ENCODE measurements around the gene OR2A12.
"Not testable (repeated sequence)": the region's sequence is repeated elsewhere in the genome, so short reads cannot be mapped to it uniquely, and the experiment has no call there.

OR2A12 gene, protein sequence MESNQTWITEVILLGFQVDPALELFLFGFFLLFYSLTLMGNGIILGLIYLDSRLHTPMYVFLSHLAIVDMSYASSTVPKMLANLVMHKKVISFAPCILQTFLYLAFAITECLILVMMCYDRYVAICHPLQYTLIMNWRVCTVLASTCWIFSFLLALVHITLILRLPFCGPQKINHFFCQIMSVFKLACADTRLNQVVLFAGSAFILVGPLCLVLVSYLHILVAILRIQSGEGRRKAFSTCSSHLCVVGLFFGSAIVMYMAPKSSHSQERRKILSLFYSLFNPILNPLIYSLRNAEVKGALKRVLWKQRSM

DNA sequence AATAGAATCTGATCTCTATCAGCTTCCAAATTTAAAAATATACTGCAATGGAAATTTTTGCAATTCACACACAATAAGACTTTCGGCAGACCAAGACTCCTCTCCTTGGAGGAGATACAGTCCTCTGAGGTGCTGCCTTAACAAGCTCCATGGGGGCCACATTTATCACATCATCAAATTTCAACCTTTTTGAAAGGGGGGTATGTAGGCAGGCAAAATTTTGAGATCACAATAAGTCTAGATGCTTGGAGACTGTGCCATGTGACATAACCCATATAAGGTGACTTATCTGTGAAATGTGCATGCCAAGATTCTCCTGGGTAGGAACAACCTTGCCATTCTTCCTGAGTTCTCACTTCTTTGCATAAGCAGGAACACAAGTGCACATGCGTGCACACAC, at the start of gene OR2A12:
Gene OR2A12, plus strand, starts transcription at position 301 of the 400 bp plus-strand sequence. CDS start 8,830 bp downstream, outside the sequence.
- no peak for DNase-seq

DNA sequence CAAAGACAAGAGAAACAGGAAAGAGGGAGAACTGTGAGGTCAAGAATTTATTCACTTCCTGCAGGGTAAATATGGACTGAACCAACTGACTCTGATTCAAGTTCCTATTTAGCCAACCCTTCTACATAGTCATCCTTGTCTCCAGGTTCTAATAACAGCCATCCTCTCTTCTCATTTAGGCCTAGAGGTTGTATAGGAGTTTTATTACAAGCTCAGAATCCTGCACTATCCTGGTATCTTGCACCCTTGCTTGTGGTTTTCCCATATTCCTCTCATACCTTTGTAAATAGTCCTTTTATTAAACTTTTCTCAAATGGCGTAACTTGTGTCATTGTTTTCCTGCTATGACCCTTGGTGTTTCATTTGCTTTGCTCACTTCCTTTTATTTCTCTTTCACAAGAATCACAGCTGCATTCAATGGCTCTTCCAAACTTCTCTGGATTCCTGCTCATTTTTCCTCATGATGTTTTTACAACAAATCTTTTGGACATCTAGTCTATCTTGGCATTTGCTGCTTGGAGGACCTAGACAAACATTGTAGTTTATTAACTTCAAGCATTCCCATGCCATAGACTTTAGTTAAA, 49.7 kb upstream of the OR2A12 start:
- DNase-seq, result no peak

DNA sequence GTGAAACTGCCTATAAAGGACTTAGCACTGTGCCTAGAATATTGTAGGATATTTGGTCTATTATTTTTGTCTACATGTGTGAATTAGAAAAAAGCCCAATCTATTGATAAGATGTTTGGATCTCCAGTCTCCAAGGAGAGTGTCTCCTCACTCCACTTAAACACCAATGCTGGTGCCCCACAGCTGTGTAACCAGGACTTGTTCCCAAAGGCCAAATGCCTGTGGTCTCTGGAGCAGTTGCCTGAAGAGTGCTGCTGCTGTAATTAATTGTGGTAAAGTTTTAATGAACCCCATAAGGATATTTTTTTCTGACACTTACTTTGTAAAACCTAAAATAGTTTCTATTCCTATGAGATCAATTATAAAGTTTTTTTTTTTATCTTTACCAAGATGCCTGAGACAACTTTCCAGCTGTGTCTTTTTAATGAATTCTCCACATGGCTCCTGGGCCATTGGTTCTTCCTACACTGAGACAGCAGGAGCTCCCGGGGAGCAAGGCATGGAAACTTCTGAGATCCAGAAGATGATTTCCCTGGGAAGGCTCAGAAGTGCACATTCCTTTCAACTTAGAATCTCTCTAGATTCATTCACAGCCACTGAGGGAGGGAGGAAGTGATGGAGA, 48.6 kb upstream of the OR2A12 start:
- DNase-seq, result no peak

DNA sequence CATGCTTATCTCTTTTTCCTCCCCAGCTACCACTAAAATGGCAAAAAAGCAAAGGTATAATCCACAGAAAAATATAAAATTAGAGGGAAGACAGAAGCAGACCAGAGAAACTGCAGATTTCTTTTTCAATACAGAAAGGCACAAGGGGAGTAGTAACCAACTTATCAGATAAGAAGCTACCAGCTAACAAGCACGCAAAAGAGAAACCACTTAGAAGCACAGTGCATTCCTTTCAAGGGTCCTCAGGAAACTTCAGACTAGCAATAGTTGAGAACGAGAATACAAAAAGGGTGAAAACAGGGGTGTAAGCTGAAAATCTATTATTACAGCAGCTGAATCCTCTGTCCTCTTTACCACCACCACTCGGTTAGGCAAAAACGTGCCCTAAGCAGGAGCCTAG, 47.2 kb upstream of the OR2A12 start:
- DNase-seq, result no peak

DNA sequence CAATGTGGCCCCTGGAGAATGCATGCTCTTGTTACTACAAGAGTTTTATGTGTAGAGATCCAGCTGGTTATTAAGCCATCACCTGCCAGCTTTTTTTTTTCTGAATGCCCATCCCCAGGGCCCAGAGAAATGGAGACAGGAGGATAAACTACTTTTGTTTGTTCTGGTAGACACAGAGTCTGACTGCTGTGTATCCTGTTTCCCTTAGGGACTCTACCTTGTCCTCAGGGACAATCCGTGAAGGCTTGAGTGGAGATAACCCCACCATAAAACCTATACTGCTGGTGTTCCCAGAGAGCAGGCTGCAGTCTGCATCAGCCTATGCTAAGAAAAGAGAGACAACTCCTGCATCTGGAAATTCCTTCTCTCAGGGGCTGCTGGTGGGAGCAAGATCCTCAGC, 37.4 kb upstream of the OR2A12 start, which contains the start of gene OR2A5:
Gene OR2A5, plus strand, starts transcription at position 301 of the 400 bp plus-strand sequence. CDS start 1,454 bp downstream, outside the sequence.
- DNase-seq, result no peak

DNA sequence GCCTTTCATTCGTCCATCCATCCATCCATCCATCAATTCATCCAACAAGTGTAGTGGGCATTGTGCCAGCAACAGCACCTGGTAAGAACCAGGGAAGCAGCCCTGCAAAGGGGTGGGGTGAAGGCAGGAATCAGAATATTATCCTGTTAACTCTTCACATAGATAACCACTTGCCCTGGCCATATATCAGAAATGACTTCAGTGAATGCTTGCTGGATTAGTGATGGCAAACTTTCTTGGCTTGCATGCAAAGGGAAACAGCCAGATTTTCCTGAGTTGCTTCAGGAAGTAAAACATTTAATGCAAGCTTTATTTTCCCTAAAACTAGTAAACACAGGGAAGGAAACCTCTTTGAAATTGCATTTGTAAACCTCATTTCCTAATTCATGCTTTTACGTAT, 36.6 kb upstream of the OR2A12 start:
- no peak for DNase-seq

DNA sequence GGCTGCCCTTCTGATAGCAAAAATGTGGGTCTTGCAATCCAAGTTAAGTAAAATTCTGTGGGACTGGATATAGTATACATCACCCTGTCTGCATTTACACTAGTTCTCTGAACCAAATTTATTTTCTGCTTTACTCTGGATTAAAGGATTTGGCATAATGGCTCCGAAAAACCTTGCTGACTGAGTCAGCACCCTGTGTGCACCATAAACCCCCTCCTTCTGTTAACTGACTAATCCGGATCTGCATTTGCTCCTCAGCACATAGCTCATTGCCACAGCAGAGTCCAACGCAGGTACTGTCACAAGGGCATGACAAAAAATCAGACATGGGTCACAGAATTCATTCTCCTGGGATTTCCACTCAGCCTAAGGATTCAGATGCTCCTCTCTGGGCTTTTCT, 36.0 kb upstream of the OR2A12 start:
- no peak for DNase-seq

DNA sequence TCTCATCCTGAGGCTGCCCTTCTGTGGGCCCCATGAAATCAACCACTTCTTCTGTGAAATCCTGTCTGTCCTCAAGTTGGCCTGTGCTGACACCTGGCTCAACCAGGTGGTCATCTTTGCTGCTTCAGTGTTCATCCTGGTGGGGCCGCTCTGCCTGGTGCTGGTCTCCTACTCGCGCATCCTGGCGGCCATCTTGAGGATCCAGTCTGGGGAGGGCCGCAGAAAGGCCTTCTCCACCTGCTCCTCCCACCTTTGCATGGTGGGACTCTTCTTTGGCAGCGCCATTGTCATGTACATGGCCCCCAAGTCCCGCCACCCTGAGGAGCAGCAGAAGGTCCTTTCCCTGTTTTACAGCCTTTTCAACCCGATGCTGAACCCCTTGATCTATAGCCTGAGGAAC, 35.2 kb upstream of the OR2A12 start:
- not testable (repeated sequence) for DNase-seq

DNA sequence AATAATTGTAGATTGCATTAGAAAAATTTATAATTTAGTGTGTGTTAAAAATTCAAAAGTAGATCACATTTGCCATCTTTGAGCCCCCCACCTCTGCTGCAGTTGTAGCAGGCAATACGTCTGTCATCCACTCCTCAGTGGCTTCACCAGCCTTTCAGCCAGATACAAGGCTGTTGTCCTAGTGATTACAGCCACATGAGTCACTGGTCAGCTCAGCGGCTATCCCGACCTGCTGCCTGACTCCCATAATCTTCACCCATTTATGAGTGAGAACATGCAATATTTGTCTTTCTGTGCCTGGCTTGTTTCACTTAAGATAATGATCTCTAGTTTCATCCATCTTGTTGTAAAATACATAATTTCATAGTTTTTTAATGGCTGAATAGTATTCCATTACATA, 28.1 kb upstream of the OR2A12 start:
- DNase-seq, result no peak

DNA sequence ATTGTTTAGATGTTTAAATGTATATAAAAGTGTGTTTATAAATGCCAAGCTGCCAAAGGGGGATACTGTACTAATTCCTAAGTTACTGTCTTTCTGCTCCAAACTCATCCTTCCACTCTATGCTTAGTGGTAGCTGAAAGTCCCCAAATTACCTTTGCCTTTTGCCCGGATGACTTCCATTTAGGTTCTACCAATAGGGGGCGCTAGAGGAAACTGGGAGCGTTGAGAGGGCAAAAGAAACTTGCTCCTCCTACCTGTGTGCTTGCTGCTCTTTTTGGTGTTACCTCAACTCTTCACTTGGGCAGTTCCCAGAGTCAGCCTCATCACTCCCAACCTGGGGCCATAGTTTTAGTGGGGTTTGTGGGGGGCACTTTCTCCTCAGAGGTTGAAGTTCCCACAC, 22.4 kb upstream of the OR2A12 start:
- DNase-seq, result no peak

DNA sequence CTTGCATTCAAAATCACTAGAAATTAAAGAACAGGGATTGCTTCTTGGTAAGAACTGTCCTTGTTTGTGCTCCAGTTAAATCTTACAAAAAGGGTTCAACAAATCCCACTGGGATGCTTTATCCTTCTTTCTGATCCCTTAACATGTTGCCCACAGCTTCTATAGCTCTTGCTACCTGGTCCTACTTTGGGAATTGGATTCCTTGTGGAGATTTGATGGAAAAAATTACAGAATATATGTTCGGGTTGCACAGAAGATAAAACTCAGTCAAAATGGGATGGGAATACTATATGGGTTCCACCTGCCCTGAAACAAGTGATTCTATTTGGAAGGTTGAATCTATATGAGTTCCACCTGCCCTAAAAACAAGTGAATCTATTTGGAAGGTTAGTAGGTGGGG, 16.6 kb upstream of the OR2A12 start, which contains the start of gene OR2A25:
Gene OR2A25, plus strand, starts transcription at position 301 of the 400 bp plus-strand sequence. CDS start 4,409 bp downstream, outside the sequence.
- no peak for DNase-seq

DNA sequence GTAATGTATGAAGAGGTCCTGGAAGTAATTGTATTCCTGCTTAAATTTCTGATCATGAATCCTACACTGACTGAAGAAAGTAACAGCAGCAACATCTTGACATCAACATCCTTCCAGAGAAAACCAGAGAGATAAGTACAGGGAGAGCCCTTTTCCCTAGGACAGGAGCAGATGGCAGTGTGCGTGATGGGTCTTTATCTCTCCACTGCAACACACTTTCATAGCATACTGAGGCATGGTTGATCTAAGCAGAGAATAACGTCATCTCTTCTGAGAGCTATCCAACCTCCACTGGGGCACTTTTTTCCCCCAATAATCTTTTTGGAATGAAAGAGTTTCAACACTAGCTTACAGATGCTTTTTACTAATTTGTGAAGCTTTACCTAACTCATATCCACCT, 16.1 kb upstream of the OR2A12 start:
- DNase-seq, result no peak

DNA sequence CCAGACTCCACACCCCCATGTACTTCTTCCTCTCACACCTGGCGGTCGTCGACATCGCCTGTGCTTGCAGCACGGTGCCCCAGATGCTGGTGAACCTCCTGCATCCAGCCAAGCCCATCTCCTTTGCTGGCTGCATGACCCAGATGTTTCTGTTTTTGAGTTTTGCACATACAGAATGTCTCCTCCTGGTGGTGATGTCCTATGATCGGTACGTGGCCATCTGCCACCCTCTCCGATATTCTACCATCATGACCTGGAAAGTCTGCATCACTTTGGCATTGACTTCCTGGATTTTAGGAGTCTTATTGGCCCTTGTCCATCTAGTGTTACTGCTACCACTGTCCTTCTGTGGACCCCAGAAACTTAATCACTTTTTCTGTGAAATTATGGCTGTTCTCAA, 11.7 kb upstream of the OR2A12 start:
- no peak for DNase-seq

DNA sequence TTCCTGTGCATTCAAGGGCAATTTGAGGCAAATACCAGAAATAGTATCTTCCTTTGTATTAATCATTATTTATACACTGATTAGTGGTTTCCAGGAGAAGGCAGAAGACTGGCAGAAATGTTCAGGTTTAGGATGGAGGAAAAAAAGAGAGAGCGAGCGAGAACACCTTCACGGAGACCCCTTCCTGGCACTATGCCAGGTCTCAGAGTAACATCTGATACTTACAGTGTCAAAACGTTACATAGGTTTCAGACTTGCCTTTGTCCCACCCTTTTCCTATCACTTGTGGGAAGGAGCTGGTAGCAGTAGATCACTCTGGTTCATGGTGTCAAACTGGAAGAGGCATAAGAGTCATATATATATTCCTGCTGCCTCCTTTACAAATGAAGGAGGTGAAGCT, 652 bp downstream of the OR2A12 start:
- no peak for DNase-seq

DNA sequence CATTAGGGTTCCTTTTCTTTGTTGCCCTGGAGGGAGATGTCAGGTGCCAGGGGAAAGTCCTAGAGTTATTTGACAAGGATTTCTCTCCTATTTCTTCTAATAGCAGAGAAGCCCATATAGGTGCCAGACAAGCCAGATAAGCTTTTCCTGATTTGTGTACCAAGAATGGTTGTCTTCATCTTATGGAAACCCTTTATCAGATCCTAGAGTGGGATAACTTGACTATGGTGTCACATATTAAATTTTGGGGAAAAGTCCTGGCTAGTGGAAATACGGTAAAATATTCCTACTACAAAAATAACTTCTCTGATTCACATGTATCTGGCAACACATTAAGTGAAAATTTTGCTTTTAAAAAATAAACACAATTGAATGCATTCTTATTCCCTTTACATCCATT, 1.2 kb downstream of the OR2A12 start:
- DNase-seq, result no peak

DNA sequence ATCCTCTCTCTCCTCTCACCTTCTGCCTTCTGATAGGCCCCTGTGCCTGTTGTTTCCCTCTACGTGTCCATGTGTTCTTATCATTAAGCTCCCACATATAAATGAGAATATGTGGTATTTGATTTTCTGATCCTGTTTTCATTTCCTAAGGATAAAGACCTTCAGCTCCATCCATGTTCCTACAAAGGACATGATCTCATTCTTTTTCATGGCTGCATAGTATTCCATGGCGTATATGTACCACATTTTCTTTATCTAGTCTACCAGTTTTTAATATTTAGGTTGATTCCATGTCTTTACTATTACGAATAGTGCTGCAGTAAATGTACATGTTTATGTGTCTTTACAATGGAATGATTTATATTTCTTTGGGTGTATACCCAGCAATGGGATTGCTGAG, 4.6 kb downstream of the OR2A12 start:
- no peak for DNase-seq

DNA sequence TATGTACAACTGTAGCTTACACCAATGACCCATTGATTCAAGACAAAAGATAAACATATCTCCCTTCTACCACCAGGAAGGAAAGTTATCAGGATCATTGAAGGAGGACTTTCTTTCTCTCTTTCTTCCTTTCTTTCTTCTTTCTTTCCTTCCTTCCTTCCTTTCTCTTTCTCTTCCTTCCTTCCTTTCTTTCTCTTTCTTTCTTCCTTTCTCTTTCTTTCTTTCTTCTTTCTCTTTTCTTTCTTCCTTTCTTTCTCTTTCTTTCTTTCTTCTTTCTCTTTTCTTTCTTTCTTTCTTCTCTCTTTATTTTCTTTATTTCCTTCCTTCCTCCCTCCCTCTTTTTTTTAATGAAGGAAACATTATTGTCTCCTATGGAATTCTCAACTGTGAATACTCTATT, 12.7 kb downstream of the OR2A12 start:
- DNase-seq, result no peak

DNA sequence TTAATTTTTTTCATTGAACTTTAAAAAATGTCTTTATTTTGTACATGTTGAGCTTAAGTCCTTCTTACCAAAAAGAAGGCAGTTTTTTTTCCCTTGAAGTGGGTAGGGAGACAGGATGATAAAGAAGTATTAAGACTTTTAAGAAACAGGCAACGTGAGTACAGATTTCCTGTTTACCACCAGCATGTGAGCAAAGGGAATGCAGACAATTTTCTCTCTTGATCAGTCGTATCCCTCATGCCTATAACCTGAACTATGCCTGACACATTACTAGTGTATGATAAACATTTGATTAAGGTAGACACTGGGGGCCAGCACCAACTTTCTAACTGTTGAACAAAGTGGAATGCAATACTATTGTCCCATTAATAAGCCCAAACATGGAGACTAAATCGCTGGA, 14.5 kb downstream of the OR2A12 start:
- no peak for DNase-seq

DNA sequence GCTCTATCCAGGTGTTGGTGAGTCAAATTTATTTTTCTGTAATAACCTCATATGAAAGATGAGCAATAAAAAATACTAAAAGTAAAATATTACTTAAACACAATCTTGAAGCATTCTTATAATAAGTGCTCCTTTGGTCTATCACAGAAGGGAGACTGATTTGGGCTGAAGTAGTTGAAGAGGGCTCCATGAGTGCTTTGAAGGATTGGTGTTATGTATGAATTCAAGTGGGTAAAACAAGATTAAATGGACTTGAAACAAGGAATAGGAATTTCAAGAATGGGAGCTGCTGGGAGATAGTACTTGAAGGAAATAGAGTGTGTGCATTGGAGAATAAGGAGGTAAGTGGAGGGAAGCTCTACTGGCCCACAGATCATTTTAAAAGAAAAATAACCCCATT, 16.0 kb downstream of the OR2A12 start:
- no peak for DNase-seq

DNA sequence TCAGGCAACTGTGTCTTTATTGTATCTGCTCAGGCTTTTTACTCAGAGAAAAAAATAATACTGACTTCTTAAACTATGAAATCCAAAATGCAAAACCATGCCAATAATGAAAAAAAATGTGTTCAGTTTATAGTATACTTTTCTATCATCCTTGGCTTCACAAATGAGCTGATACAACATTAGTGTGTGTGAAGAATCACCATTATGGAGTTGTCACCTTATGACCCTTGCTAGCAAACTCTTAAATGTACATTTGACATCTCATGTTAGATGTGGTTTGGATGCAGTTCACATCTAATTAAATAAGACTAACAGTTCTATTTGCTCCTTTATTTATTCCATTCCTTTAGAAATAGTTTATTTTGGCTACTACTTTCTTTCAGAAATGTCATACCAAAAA, 19.1 kb downstream of the OR2A12 start:
- no peak for DNase-seq

DNA sequence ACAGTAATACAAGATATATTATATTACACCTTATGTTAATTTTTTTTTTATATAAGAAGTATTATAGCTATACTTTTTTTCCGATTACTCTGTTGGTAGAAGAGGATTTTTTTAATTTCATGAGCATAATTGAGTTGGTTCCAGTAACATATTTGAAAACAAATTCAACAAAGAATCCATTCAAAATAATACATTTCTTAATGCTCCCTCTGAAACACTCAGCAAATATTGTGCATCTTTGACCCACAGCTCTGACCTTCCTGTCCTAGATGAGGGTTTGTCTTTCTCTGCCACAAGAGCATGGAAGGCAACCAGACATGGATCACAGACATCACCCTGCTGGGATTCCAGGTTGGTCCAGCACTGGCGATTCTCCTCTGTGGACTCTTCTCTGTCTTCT, 23.2 kb downstream of the OR2A12 start, which contains the start of gene OR2A2:
Gene OR2A2, plus strand, starts transcription at position 301 of the 400 bp plus-strand sequence. Its CDS starts 0 bp downstream, at position 301.
- DNase-seq, result no peak

DNA sequence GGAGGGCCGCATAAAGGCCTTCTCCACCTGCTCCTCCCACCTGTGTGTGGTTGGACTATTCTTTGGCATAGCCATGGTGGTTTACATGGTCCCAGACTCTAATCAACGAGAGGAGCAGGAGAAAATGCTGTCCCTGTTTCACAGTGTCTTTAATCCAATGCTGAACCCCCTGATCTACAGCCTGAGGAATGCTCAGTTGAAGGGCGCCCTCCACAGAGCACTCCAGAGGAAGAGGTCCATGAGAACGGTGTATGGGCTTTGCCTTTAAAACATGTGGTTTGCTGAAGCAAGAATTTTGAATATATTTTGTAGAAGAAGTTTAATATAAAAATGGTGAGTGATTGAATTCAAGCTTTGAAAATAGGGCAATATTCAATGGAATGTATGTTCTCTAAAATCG, 24.2 kb downstream of the OR2A12 start:
- DNase-seq, result no peak

DNA sequence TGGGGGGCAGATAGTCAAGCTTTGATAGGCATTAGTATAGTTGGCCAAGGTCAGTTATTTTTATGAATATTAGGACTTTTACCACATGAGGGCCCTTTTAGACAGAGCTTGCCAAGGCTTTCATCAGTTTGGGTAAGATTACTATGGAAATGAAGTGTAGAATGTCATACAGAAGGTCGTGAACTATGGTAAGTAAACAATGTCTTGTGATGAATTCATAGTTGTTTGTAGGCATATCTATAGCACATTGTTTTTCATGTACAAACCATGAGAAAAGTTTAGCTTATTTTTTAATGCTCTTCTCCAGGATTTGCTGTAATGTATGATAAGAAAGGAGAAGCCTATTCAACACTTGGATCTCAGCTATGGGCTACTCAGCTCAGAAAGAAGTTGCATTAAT, 27.6 kb downstream of the OR2A12 start:
- DNase-seq, result no peak

DNA sequence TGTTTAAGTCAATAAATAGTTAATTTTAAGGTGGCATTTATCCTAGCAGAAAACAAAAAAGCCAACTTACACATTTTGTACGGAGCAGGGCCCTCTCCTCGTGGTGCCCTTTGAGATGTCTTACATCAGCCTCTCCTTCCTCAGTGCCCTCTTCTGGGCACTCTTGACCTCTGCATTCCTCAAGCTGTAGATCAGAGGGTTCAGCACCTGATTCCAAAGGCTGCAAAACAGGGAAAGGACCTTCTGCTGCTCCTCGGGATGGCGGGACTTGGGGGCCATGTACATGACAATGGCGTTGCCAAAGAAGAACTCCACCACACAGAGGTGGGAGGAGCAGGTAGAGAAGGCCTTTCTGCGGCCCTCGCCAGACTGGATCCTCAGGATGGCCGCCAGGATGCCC, 32.3 kb downstream of the OR2A12 start:
- no peak for DNase-seq
